NCI-H2196 (cell line): ENCODE results near the gene HCAR2.
A peak's percentile ranks its signal among the peaks of the same experiment; 100 is the strongest.
"Not testable (repeated sequence)": the region's sequence is repeated elsewhere in the genome, so short reads cannot be mapped to it uniquely, and the experiment has no call there.

Experiments
- DNase-seq: peaks from one replicate; lab custom pipeline; 2025; ENCODE audit not compliant: unreplicated experiment; lab: John Stamatoyannopoulos, UW

Gene HCAR2

GRCh38 chr12:122721057-122721545 is 17.9 kb upstream of the HCAR2 start:
- no peak for DNase-seq

GRCh38 chr12:122716658-122717057 is 13.5 kb upstream of the HCAR2 start, which contains the start of gene HCAR3:
HCAR3 (minus strand) TSS chr12:122716811; CDS start chr12:122716737, 74 bp downstream.
- DNase-seq, result not testable (repeated sequence)

- DNase-seq, result not testable (repeated sequence)
These were observed 12.1 kb upstream of the HCAR2 start for GRCh38 chr12:122715211-122715610.

GRCh38 chr12:122713491-122714188 is 10.5 kb upstream of the HCAR2 start:
- not testable (repeated sequence) for DNase-seq

GRCh38 chr12:122711266-122711665 is 8.1 kb upstream of the HCAR2 start:
- not testable (repeated sequence) for DNase-seq

- DNase-seq, result not testable (repeated sequence)
These were observed 7.2 kb upstream of the HCAR2 start for GRCh38 chr12:122710341-122710740.

- not testable (repeated sequence) for DNase-seq
These were observed 6.1 kb upstream of the HCAR2 start for GRCh38 chr12:122709287-122709686.

- not testable (repeated sequence) for DNase-seq
These were observed 684 bp upstream of the HCAR2 start for GRCh38 chr12:122703841-122704240.

- not testable (repeated sequence) for DNase-seq
These were observed 1.7 kb downstream of the HCAR2 start for GRCh38 chr12:122701481-122701880.

GRCh38 chr12:122700038-122700710 is 3.0 kb downstream of the HCAR2 start:
- DNase-seq, result not testable (repeated sequence)

GRCh38 chr12:122696922-122697321 is 6.2 kb downstream of the HCAR2 start:
- DNase-seq, result not testable (repeated sequence)

- DNase-seq, result no peak
These were observed 11.6 kb downstream of the HCAR2 start for GRCh38 chr12:122691566-122691965.

- no peak for DNase-seq
These were observed 14.9 kb downstream of the HCAR2 start for GRCh38 chr12:122688291-122688690.

- DNase-seq, result peak; percentile 41
These were observed 16.1 kb downstream of the HCAR2 start for GRCh38 chr12:122687086-122687485.

GRCh38 chr12:122686538-122686937 is 16.6 kb downstream of the HCAR2 start:
- no peak for DNase-seq

GRCh38 chr12:122684297-122684813 is 18.8 kb downstream of the HCAR2 start:
- no peak for DNase-seq

- DNase-seq, result no peak
These were observed 21.3 kb downstream of the HCAR2 start for GRCh38 chr12:122681814-122682213.

- not testable (repeated sequence) for DNase-seq
These were observed 22.2 kb downstream of the HCAR2 start for GRCh38 chr12:122680989-122681388.

- not testable (repeated sequence) for DNase-seq
These were observed 26.4 kb downstream of the HCAR2 start for GRCh38 chr12:122676781-122677180.

- not testable (repeated sequence) for DNase-seq
These were observed 27.1 kb downstream of the HCAR2 start for GRCh38 chr12:122676015-122676414.

- no peak for DNase-seq
These were observed 30.6 kb downstream of the HCAR2 start for GRCh38 chr12:122672515-122672914.
